CD14-positive monocyte (primary cell): Measurements from ENCODE around the gene POLR3K. TPM values are rescaled to one million over a fixed set of nuclear protein-coding genes. Genes with fewer than 3 reads are reported as not detected.
A peak's percentile ranks its signal among the peaks of the same experiment; 100 is the strongest.

Experiments used
- DNase-seq, 3 donors: peaks; one replicate each; pipeline ENCODE4 v3.0.0-alpha.2; 2011 to 2022
- H2AFZ ChIP-seq: 2 replicates; pipeline ENCODE4 v1.6.0; 2012; ENCODE audit warnings: mild to moderate bottlenecking, low read depth, low read length, inconsistent platforms; ENCODE audit not compliant: insufficient read depth, poor library complexity, severe bottlenecking
- H3K27ac ChIP-seq, 2 donors: 1 replicate in 1 of 2; 2 replicates in 1 of 2; pipeline ENCODE4 v1.5.1; 2012 to 2013; ENCODE audit warnings: low read length in 2 of 2, control low read depth in 1 of 2, inconsistent platforms in 1 of 2, low read depth in 1 of 2, mild to moderate bottlenecking in 1 of 2
- H3K27me3 ChIP-seq, 2 donors: one replicate each; pipeline versions ENCODE4 v1.6.0 to v1.6.1; 2011 to 2013; ENCODE audit warnings: low read length in 2 of 2; ENCODE audit not compliant: control insufficient read depth in 2 of 2, insufficient read depth in 2 of 2
- H3K36me3 ChIP-seq, 2 donors: replicated peaks in 1 of 2; 1 replicate in 1 of 2; 2 replicates in 1 of 2; pipeline versions ENCODE4 v1.5.1 to v1.6.1; 2012 to 2013; ENCODE audit warnings: low read length in 2 of 2, control low read depth in 1 of 2, inconsistent platforms in 1 of 2, mild to moderate bottlenecking in 1 of 2; ENCODE audit not compliant: insufficient read depth in 2 of 2, control insufficient read depth in 1 of 2
- H3K4me1 ChIP-seq, 2 donors: 1 replicate in 1 of 2; 2 replicates in 1 of 2; pipeline versions ENCODE4 v1.5.1 to v1.6.1; 2012 to 2013; ENCODE audit warnings: low read length in 2 of 2, control low read depth in 1 of 2, inconsistent platforms in 1 of 2, mild to moderate bottlenecking in 1 of 2, moderate library complexity in 1 of 2; ENCODE audit not compliant: insufficient read depth in 2 of 2, control insufficient read depth in 1 of 2
- H3K4me2 ChIP-seq: replicated peaks from 2 replicates; pipeline ENCODE3; 2012; ENCODE audit warnings: low read length, moderate library complexity, mild to moderate bottlenecking; ENCODE audit not compliant: poor library complexity, severe bottlenecking; ENCODE audit errors: extremely low read depth
- H3K4me3 ChIP-seq, 3 experiments: fragments of 200-600 bp in 1 of 3; sonication (generic) in 1 of 3; replicated peaks in 1 of 3; 1 replicate in 2 of 3; 2 replicates in 1 of 3; pipeline ENCODE4 v1.5.1; 2011 to 2013; ENCODE audit warnings: low read length in 3 of 3, mild to moderate bottlenecking in 3 of 3, control low read depth in 2 of 3, low read depth in 2 of 3, inconsistent platforms in 1 of 3, moderate library complexity in 1 of 3
- H3K79me2 ChIP-seq: 2 replicates; pipeline ENCODE4 v1.6.0; 2012; ENCODE audit warnings: mild to moderate bottlenecking, control low read depth, inconsistent platforms, low read length, moderate library complexity; ENCODE audit not compliant: insufficient read depth
- H3K9ac ChIP-seq: 2 replicates; pipeline ENCODE4 v1.6.0; 2017; ENCODE audit warnings: low read length, mild to moderate bottlenecking; ENCODE audit not compliant: insufficient read depth, poor library complexity, severe bottlenecking
- H3K9me3 ChIP-seq, 2 donors: replicated peaks in 1 of 2; 1 replicate in 1 of 2; 2 replicates in 1 of 2; pipeline versions ENCODE4 v1.5.1 to v1.6.1; 2012 to 2013; ENCODE audit warnings: low read length in 2 of 2, control low read depth in 1 of 2; ENCODE audit not compliant: control insufficient read depth in 1 of 2, insufficient read depth in 1 of 2
- H4K20me1 ChIP-seq: 2 replicates; pipeline ENCODE4 v1.6.0; 2012; ENCODE audit warnings: mild to moderate bottlenecking, low read length, control low read depth, moderate library complexity; ENCODE audit not compliant: insufficient read depth
- H3K27ac Mint-ChIP-seq, 7 donors: one replicate each; pipeline ENCODE4 v1.8.0; 2020; ENCODE audit warnings: mild to moderate bottlenecking in 7 of 7, mixed read lengths in 7 of 7, moderate library complexity in 6 of 7, inconsistent platforms in 2 of 7
- H3K27me3 Mint-ChIP-seq, 3 donors: one replicate each; pipeline ENCODE4 v1.8.0; 2021 to 2022; ENCODE audit warnings: low read depth in 3 of 3, mild to moderate bottlenecking in 3 of 3, mixed read lengths in 3 of 3, moderate library complexity in 3 of 3, inconsistent platforms in 1 of 3
- H3K36me3 Mint-ChIP-seq, 2 donors: one replicate each; pipeline ENCODE4 v1.8.0; 2020; ENCODE audit warnings: mixed read lengths in 2 of 2, inconsistent platforms in 1 of 2, mild to moderate bottlenecking in 1 of 2
- H3K4me1 Mint-ChIP-seq: one replicate; pipeline ENCODE4 v1.8.0; 2020; ENCODE audit warnings: mild to moderate bottlenecking, mixed read lengths
- H3K4me3 Mint-ChIP-seq, 2 donors: one replicate each; pipeline ENCODE4 v1.8.0; 2020; ENCODE audit warnings: mild to moderate bottlenecking in 2 of 2, mixed read lengths in 2 of 2, moderate library complexity in 1 of 2
- H3K9me3 Mint-ChIP-seq, 7 donors: one replicate each; pipeline ENCODE4 v1.8.0; 2020 to 2022; ENCODE audit warnings: mixed read lengths in 7 of 7, mild to moderate bottlenecking in 6 of 7, moderate library complexity in 6 of 7, inconsistent platforms in 2 of 7
- CTCF ChIP-seq: fragments of 200-600 bp; IDR thresholded peaks from one replicate; pipeline ENCODE4 v1.8.0; 2022; ENCODE audit warnings: antibody characterized with exemption, mild to moderate bottlenecking
- WGBS: methylation state at CpG from one replicate; pipeline ENCODE4 v1.1.5; 2013; ENCODE audit warnings: missing lambda C conversion rate; ENCODE audit not compliant: insufficient coverage; 5-methylcytosine and 5-hydroxymethylcytosine counted together
- intact Hi-C, 2 donors: fragments of 100-400 bp; cut with micrococcal nuclease; formaldehyde crosslinking; loops; one replicate each; pipeline versions ENCODE4 v1.15.0 to v1.15.1; 2023
- polyA plus RNA-seq, 3 donors: library from polyadenylated mRNA; depleted of rRNA in 1 of 3; unstranded in 2 of 3; stranded (reverse) in 1 of 3; fragments of 300-500 nt in 2 of 3; fragments of >200 nt in 1 of 3; fragmentation: Illumina TruSeq in 2 of 3; gene quantifications; 1 replicate in 2 of 3; 2 replicates in 1 of 3; pipeline ENCODE4 v1.2.3, GENCODE V29; 2012 to 2021

Gene POLR3K
- polyA plus RNA-seq, 3 donors: 9.9 to 20.8 (median 18.7) TPM

DNA sequence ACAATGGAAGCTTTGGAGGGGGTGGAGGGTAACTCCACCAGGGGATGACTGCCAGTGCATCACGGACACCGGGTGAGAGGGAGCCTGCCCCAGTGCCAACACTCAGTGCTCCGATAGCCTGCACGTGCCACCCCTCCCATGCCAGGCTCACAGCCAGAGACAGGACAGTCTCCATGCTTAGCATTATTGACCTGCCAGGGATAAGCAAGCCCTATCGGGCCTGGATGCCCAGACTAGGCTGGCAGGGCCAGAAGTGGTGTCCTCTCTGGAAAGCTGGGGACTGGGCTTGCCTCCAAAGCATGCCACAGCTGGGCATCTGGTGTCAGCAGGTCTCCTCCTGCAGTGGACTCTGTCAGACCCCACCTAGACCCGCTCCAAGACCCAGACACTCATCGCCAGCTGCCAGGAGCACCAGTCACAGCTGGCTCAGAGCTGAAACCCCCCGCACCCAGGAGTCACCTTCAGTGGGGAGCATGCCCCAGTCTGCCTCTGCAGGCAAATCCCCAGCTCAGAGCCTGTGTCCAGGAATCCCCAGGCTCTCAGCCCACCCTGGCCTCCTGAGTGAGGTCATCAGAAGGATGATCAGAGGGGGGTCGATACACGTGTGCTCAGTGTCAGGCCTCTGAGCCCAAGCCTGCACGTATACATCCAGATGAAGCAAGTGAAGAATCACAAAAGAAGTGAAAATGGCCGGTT is 20.8 kb upstream of the POLR3K start:
- Mint-ChIP-seq H3K4me3 (no peak overlapping the region), H3K27ac (no peak overlapping the region), H3K36me3 (peaks cover under 1 to 3% of the 10 kb centered on the region in 2 donors), H3K4me1 (peaks cover 35% of the 10 kb centered on the region), H3K9me3 (peaks cover 0 to 9% (median 4%) of the 10 kb centered on the region in 7 donors), H3K27me3 (peaks cover 49 to 62% (median 52%) of the 10 kb centered on the region in 3 donors)
- Histone ChIP-seq H3K36me3 (no peaks in the 10 kb centered on the region), H3K27ac (no peak overlapping the region), H3K27me3 (peaks cover 13 to 54% of the 10 kb centered on the region in 2 donors), H3K4me3 (no peak overlapping the region), H3K9ac (no peak overlapping the region), H3K4me2 (no peak overlapping the region), H2AFZ (no peak overlapping the region), H3K4me1 (peaks cover 32 to 37% of the 10 kb centered on the region in 2 donors), H3K9me3 (peaks cover 0 to 6% of the 10 kb centered on the region in 2 donors), H4K20me1 (no peaks in the 10 kb centered on the region), H3K79me2 (peaks cover 8% of the 10 kb centered on the region)
- no peak for TF ChIP-seq CTCF
- intact Hi-C loops: no loop called here
- 89% methylated on average over 8 of the region's 12 CpGs for WGBS
- DNase-seq: no peak

DNA sequence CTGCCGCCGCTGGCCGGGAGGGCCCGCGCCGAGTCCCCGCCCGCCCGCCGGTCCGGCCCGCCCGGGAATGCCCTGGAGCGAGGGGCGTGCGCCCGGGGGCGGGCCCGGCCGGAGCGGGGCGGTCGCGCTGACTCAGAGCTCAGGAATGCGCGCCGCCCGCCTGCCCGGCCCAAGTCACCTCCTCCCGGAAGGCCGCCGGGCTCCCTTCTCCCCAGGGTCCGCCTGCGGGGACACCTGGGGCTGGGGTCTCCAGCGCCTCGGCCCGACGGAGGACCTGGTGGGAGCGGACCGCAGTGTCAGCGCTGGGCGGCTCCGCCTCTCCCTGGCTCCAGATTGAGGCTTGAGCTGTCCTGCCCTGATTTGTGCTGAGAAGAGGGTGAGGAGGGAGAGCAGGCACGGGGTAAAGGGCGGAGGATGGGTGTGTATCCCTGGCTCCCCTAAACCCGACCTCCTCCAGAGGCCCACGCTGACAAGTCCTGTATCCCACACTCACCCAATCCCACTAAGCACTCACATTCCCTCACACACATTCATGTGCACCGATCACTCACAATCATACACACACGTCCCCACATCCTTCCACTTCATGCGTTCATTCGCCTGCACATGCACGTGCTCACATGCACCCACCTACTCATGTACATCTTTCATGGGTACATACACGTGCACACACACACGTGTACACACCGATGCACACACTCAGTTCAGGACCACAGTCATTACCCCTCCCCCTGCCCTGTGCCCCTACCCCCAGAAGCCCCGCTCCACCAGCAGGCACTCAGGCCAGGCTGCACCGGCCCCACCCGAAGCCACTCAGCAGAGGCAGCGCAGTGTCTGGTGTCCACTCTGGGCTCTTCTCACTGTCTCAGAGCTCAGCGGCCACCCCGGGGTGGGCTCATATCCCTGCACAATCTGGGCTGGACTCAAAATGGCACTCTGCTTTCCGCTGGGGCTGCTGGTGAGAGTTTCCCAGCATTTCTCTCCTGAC is 19.4 kb upstream of the POLR3K start, which contains the start of gene RHBDF1:
Gene RHBDF1, minus strand, starts transcription at position 71 of the 988 bp plus-strand sequence. CDS start 7,616 bp downstream, outside the sequence.
- intact Hi-C loops: no loop called here
- peak within 1 kb of the TSS in 1 of 3 experiments; percentile 65 for H3K4me3 ChIP-seq
- H3K27me3 Mint-ChIP-seq: peaks cover 52 to 69% (median 54%) of the 10 kb centered on the region in 3 donors
- no peak within 1 kb of the TSS for H3K27ac ChIP-seq
- peak within 1 kb of the TSS in 2 of 7 donors; percentile 5 to 46 for H3K27ac Mint-ChIP-seq
- peaks cover 27% of the 10 kb centered on the region for H3K4me1 Mint-ChIP-seq
- no peak within 1 kb of the TSS for H3K9ac ChIP-seq
- H3K4me1 ChIP-seq: peaks cover 23 to 27% of the 10 kb centered on the region in 2 donors
- peak within 1 kb of the TSS; percentile 59 for H2AFZ ChIP-seq
- DNase-seq: peak in 1 of 3 donors; percentile 43
- no peaks in the 10 kb centered on the region for H3K79me2 ChIP-seq
- H3K4me2 ChIP-seq: peak within 1 kb of the TSS; percentile 64
- peak within 1 kb of the TSS; percentile 47 to 83 for H3K4me3 Mint-ChIP-seq
- H3K36me3 Mint-ChIP-seq: peaks cover 0 to 3% of the 10 kb centered on the region in 2 donors
- no peak for TF ChIP-seq CTCF
- peaks cover 13 to 54% of the 10 kb centered on the region in 2 donors for H3K27me3 ChIP-seq
- peaks cover 0 to 6% of the 10 kb centered on the region in 2 donors for H3K9me3 ChIP-seq
- peaks cover 0 to 9% (median 4%) of the 10 kb centered on the region in 7 donors for H3K9me3 Mint-ChIP-seq
- WGBS: 19% methylated on average over 59 of the region's 62 CpGs
- H4K20me1 ChIP-seq: no peaks in the 10 kb centered on the region
- H3K36me3 ChIP-seq: no peaks in the 10 kb centered on the region
